Suppressor macrophage (primary cell): ENCODE data around the gene SLC37A3.

Source experiments
- DNase-seq, 4 experiments: peaks; one replicate each; pipeline ENCODE4 v3.0.0-alpha.2; 2020 to 2022

The SLC37A3 gene

DNA sequence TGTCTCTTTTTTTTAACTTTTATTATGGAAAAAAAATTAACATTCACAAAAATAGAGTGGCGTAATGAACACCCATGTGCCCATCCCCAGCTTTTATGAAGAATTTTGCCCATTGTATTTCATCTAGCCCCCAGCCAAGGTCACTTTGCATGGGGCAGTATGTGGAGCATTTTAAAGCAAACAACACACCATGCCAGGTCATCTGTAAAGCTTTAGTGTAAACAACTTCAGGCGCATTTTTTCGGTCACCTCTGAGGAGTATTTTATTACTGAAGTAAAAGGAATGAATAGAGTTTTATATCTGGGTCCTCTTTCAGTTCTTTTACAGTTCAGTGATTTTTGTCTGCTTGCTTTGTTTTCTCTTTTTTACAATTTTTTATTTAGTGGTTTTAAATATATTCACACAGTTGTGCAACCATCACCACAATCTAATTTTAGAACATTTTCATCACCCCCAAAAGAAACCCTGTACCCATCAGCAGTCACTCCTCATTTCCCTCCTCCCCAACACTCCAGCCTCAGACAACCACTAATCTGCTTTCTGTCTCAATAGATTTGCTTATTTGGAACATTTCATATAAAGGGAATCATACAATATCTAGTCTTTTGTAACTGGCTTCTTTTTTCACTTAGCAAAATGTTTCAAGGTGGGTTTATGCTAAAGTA is 87.9 kb downstream of the SLC37A3 start:
- no peak for DNase-seq

GRCh38 chr7:140308060-140308459 is 90.3 kb downstream of the SLC37A3 start:
- DNase-seq = no peak

DNA sequence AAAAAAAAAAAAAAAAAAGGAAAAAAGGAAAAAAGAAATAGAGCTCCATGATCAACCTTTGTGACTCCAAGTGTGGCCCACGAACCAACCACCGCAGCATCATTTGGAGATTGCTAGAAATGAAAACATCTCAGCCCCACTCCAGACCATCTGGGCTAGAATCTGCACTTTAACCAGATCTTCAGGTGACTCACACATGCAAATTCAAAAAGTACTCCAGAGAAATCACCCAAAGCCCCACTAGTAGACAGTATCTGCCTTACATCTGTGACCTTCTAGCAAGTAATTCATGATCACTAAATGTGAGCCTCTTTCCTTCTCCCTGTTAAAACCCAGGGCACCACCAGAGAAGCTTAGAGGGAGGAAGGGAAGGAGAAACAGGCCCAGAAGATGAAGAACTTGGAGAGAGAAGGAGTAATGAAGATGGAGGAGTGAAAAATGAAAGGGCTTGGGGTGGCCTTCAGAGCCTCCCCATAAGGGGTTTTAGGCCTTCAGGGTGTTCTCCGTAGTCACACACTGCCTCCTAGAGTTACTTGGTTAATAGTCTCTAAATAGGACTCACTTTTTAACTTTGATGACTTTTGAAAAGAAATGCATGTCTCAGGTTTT is 94.0 kb downstream of the SLC37A3 start:
- DNase-seq = peak in 3 of 4 experiments; percentile 52 to 69 (median 55)

DNA sequence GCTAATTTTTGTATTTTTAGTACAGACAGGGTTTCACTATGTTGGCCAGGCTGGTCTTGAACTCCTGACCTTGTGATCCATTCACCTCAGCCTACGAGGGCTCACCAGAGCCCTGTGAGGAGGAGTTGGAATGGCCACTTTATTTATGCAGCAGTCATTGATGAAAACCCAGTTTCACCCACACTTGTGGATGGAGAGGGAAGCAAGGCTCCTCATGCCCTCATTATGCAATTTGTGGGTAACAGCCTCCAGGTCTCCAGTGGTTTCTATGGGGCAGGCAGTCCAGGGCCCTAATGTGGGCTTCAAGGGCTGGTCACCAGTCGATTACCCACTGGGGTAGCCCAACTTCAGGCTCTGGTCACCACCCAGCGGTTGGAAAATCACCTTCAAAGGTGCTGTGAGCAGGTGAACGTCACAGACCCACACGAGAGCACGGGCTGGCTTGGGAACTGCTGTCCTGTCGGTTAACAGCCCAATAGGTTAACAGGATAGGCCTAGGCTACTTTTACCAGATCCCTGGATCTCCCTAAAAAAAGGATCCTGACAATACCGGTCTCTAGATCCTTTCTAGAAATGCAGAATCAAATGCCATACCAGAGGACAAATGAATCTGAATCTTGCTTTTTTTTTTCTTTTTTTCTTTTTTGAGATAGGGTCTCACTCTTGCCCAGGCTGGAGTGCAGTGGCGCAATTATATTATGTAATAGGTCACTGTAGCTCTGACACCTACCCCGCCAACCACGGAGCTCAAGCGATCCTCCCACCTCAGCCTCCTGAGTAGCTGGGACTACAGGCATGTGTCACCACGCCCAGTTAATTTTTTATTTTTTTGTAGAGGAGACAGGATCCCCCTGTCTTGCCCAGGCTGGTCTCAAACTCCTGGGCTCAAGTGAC is 97.8 kb downstream of the SLC37A3 start:
- DNase-seq = peak; percentile 38 to 75 (median 70)

- no peak for DNase-seq
Observed at GRCh38 chr7:140298213-140298612, 100.1 kb downstream of the SLC37A3 start.

- DNase-seq = no peak
Observed at GRCh38 chr7:140297192-140297591, 101.1 kb downstream of the SLC37A3 start.

DNA sequence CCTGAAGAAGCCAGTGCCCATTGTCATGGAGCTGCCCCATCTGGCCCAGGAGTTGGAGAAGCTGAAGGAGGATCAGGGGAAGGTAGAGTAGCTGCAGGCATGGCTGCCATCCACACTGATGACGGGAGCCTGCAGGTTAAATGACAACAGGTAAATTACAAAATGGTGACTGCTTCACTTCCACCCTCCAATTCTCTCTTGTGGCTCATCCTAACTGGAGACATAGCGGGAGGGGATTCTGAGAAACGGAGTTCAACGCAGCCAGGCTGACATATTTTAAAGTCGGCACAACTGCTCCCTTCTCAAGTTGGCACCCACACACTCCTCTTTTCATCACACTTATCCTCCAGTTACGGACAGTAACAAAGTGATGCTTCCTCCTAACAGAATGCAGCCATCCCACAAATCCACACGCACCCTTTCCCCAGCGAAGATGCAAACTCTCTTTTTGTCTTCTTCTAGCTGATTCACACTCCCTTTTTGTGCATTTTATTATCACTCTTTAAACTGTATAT is 103.0 kb downstream of the SLC37A3 start:
- no peak for DNase-seq

DNA sequence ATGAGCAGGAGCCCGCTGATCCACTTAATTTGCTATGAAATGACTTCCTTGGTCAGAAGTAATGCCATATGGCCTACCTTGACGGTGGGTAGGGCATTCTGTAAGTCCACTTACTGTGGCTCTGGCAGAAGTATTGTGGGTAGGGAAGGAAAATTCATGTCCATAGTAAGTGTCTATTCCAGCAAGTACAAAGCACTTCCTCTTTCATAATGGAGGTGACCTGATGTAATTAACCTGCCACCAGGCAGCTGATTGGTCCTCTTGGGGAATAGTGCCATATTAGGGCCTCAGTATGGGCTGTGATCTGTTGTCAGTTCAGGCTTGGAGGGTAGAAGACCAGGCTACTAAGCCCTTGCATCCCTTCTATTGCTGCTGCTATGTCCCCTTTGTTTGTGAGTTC is 103.9 kb downstream of the SLC37A3 start:
- peak in 3 of 4 experiments; percentile 22 to 47 (median 37) for DNase-seq

DNA sequence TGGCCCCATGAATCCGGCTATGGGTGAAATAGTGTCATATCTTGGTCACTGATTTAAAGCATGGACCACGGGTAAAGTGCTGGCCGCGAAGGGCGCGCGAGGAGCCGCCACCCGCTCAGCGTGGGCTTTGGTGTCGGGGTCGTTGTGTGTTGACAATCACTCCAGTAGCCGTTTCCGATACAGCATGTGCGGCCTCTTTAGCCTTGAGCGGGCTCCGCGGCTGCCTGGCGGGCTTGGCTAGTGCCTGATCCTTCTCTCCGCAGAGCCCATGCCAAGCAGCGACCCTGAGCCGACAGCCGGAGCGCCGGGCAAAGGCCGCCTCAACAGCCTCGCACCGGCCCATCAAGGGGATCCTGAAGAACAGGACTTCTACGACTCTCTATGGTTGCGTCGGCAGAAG is 105.9 kb downstream of the SLC37A3 start:
- DNase-seq = no peak

GRCh38 chr7:140289804-140290203 is 108.5 kb downstream of the SLC37A3 start:
- DNase-seq = no peak

DNA sequence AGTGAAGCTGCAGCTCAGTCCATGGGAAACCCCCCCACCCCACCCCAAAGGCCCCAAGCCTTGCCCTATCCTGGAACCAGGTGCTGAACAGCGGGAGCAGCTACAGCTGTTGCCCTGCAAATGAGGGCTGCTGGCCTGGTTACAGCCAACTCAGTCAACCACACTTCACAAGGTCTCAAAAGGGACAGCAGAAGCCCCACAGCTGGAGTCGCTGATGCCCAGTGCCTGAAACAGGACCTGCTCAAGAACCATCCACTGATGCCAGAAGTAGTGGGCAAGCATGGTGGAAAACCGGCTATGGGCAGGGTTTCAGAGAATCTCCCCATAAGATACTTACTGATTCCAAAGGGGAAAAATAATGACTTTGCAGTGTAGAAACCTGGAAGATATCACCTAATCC is 110.3 kb downstream of the SLC37A3 start:
- no peak for DNase-seq

DNA sequence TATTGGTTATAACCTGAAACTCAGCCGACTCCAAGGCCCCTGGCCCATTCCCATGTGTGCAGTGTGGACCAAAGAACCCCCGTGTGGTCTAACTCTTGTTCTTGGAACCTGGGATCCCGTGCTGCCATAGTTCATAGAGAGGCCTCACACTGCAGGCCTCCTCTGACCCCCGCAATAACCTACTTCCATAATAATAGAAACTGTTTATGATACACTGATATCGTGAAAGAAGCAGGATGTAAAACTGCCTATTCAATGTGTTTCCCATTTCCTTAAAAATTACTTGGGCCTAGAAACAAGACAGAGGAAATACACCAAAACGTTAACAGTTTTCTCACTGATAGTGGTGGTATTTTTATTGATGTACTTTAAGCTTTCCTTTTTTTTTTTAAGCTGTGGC is 112.4 kb downstream of the SLC37A3 start:
- peak in 2 of 4 experiments; percentile 24 to 49 for DNase-seq

GRCh38 chr7:140284062-140284461 is 114.3 kb downstream of the SLC37A3 start:
- no peak for DNase-seq
